ENCODE data around the gene UBR7.
A peak's percentile ranks its signal among the peaks of the same experiment; 100 is the strongest.
"Not testable (repeated sequence)": the region's sequence is repeated elsewhere in the genome, so short reads cannot be mapped to it uniquely, and the experiment has no call there.

UBR7 gene, protein sequence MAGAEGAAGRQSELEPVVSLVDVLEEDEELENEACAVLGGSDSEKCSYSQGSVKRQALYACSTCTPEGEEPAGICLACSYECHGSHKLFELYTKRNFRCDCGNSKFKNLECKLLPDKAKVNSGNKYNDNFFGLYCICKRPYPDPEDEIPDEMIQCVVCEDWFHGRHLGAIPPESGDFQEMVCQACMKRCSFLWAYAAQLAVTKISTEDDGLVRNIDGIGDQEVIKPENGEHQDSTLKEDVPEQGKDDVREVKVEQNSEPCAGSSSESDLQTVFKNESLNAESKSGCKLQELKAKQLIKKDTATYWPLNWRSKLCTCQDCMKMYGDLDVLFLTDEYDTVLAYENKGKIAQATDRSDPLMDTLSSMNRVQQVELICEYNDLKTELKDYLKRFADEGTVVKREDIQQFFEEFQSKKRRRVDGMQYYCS

DNA sequence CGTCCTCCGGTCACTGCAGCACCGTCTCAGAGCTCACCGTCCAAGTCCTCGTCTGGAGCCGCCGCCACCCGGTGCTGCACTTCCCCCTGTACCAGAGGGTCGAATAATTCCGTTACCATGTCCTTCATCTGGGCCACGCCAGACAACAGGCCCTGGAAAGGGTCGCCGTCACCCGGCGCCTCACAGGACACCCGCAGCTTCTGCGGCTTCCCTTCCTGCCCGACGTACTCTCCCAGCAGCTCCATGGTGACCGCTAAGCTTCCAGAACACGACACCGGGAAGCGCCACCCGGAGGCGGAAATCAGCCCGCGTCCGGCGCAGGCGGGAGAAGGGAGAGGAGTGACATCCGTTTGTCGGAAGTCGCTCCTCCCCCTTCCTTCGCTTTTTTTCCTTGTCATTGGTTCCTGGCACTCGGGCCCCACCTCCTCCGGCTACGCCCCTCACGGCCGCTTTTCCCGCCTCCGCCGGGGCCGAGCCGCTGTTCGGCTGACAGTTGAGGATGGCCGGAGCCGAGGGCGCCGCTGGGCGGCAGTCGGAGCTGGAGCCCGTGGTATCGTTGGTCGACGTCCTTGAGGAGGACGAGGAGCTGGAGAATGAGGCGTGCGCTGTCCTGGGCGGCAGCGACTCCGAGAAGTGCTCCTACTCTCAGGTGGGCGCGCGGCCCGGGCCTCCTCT lies at the start of gene UBR7, which contains the start of gene GON7:
UBR7 (plus strand) TSS at position 464 of the 675 bp plus-strand sequence; CDS start at position 500, 36 bp downstream.
GON7 (minus strand) TSS at position 273 of the 675 bp plus-strand sequence; CDS start at position 245, 28 bp downstream.
- DNase-seq (ENCODE audit: low read depth in 2 of 2), result peak; percentile 47 to 68

DNA sequence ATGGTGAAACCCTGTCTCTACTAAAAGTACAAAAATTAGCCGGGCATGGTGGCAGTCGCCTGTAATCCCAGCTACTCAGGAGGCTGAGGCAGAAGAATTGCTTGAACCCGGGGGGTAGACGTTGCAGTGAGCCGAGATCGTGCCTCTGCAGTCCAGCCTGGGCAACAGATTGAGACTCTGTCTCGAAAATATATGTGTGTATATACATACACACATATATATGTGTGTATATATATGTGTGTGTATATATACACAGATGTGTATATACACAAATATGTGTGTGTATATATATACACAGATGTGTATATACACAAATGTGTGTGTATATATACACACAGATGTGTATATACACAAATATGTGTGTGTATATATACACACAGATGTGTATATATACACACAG lies 48.7 kb upstream of the UBR7 start:
- DNase-seq (ENCODE audit: low read depth in 2 of 2), result not testable (repeated sequence)

DNA sequence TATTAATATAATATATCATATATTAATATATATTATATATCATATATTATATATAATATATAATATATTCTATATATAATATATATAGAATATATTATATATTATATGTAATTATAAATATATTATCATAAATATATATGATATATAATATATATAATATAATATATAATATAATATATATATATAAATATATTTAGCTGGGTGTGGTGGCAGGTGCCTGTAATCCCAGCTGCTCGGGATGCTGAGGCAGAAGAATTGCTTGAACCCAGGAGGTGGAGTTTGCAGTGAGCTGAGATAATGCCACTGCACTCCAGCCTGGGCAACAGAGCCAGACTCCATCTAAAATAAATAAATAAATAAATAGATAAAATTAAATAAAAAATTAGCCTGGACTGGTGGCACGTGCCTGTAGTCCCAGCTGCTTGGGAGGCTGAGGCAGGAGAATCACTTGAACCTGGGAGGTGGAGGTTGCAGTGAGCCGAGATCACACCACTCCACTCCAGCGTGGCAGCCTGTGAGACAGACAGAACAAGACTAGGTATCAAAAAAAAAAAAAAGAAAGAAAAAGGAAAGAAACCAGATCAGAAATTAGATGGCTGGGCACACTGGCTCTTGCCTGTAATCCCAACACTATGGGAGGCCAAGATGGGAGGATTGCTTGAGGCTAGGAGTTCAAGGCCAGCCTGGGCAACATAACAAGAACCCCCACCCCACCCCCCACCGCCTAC lies 47.3 kb upstream of the UBR7 start:
- DNase-seq (ENCODE audit: low read depth in 2 of 2), result not testable (repeated sequence)

DNA sequence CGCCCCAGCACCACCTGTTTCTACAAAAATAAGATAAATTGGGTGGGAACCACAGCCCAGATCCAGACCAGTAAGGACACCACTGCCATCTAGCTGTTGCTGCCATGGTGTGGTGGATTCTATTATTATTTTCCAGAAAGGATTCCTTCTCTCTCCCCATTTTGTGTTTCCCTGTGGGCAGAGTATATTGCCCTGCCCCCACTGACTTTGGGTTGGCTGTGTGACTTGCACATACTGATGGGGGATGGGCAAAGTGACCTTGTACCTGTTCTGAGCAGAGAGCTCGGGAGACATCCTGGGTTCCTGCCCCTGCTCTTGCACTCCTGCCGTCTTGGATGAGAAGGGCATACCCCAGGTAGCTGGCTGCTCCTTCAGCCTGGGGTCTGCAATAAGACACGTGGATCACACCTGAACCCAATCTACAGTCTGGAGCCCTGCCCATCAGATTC lies 46.7 kb upstream of the UBR7 start:
- no peak for DNase-seq (ENCODE audit: low read depth in 2 of 2)

DNA sequence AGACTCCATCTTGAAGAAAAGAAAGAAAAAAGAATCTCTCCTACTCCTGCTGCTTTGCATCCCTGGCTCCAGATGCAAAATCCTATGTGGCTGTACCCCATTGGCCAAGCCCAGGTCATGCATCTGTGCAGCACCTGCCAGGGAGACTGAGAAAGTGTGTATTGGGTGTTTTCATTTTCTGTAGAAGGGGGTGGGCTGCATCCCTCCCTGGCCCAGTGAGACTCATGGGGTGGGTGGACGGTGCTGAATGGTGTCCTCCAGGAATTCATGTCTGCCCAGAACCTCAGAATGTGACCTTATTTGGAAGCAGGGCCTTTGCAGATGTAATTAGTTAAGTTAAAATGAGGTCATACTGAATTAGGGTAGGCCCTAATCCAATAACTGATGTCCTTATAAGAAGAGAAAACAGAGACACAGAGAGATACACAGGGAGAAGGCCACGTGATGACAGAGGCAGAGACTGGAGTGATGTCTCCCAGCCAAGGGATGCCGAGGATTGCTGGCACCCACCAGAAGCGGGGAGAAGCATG lies 45.6 kb upstream of the UBR7 start:
- no peak for DNase-seq (ENCODE audit: low read depth in 2 of 2)

DNA sequence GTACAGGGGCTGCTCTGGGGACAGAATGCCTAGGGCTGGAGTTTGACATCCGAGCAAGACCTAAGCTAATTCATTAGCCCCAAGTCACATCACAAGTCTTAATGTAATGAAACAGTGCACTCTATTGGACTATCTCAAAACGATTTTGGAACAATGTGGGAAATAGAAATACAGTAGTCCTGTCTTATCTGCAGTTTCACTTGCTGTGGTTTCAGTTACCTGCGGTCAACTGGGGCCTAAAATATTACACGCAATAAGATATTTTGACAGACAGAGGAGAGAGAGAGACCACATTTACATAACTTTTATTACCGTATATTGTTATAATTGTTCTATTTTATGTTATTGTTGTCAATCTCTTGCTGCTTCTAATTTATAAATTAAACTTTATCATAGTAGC lies 43.5 kb upstream of the UBR7 start:
- DNase-seq (ENCODE audit: low read depth in 2 of 2), result no peak

DNA sequence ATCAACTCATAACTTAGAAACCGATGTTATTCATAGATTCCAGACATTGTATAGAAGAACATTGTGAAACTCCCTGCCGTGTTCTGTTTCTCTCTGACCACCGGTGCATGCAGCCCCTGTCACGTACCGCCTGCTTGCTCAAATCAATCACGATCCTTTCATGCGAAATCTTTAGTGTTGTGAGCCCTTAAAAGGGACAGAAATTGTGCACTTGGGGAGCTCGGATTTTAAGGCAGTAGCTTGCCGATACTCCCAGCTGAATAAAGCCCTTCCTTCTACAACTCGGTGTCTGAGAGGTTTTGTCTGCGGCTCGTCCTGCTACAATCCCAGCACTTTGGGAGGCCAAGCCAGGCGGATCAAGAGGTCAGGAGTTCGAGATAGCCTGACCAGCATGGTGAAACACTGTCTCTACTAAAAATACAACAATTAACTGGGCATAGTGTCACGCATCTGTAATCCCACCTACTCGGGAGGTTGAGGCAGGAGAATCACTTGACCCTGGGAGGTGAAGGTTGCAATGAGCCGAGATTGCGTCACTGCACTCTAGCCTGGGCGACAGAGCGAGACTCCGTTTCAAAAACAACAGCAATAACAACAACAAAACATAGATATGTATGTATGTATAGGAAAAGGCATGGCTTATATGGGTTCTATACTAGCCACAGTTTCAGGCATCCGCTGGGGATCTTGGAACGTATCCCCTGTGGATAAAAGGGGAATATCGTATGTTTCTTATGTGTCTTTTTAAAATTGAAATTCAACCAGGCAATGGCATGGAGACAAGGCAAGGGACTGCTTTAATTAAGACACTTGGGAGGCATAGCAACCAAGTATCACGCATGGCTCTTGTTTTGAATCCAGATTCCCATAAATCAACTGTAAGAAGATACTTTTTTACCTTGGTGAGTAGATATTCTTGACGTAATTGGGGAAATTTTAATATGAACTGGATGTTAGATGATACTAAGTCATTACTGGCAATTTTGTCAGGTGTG lies 41.5 kb upstream of the UBR7 start:
- not testable (repeated sequence) for DNase-seq (ENCODE audit: low read depth in 2 of 2)

DNA sequence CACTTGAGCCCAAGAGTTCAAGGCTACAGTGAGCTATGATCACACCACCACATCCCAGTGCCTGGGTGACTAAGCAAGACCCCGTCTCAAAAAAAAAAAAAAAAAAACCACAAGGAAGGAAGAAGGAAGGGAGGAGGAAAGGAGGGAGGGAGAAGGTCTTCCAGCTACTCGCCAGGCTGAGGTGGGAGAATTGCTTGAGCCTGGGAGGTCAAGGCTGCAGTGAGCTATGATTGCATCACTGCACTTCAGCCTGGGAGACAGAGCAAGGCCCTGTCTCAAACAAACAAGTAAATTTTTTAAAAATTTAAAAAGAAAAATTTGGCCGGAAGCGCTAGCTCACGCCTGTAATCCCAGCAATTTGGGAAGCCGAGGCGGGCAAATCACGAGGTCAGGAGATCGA lies 38.4 kb upstream of the UBR7 start:
- not testable (repeated sequence) for DNase-seq (ENCODE audit: low read depth in 2 of 2)

DNA sequence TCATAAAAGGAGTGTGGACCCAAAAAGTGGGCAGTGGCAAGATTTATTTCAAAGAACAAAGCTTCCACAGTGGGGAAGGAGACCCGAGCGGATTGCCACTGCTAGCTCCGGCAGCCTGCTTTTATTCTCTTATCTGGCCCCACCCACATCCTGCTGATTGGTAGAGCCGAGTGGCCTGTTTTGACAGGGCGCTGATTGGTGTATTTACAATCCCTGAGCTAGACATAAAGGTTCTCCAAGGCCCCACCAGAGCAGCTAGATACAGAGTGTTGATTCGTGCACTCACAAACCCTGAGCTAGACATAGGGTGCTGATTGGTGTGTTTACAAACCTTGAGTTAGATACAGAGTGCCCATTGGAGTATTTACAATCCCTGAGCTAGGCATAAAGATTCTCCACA lies 37.4 kb upstream of the UBR7 start:
- not testable (repeated sequence) for DNase-seq (ENCODE audit: low read depth in 2 of 2)

DNA sequence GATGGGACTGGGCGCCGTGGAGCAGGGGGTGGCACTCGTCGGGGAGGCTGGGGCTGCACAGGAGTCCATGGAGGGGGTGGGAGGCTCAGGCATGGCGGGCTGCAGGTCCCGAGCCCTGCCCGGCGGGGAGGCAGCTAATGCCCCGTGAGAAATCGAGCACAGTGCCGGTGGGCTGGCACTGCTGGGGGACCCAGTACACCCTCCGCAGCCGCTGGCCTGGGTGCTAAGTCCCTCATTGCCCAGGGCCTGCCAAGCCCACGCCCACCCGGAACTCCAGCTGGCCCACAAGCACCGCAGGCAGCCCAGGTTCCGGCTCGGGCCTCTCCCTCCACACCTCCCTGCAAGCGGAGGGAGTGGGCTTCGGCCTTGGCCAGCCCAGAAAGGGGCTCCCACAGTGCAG lies 36.9 kb upstream of the UBR7 start:
- not testable (repeated sequence) for DNase-seq (ENCODE audit: low read depth in 2 of 2)

DNA sequence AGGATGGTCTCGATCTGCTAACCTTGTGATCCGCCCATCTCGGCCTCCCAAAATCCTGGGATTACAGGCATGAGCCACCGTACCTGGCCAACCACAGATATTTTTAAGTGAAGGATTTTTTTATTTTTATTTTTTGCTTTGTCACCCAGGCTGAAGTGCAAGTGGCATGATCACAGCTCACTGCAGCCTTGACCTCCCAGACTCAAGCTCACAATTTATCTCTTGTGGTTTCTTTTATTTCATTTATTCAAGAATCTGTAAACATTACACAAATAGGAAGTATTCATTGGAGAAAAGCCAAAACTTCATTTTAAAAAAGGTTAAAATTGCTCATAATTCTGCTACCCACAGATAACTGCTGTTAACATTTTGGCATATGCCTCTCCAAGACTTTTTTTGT lies 35.7 kb upstream of the UBR7 start:
- no peak for DNase-seq (ENCODE audit: low read depth in 2 of 2)

DNA sequence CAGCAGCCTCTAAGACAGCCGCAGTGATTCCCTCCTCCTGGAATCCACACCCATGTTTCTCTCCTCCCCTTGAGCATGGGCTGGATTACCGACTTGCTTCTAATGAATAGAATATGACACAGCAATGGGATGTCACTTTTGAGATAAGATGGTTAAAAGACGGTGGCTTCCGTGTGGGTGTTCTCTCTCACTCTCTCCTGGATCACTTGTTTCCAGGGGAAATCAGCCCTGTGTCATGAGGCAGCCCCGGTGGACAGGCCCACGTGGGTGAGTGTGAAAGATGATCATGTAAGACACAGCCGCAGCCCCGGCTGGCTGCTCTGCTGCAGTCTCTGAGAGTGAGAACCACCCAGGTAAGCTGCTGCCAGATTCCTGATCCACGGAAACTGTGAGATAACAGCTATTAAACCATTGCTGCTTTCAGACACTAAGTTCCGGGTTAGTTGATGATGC lies 33.1 kb upstream of the UBR7 start:
- no peak for DNase-seq (ENCODE audit: low read depth in 2 of 2)

DNA sequence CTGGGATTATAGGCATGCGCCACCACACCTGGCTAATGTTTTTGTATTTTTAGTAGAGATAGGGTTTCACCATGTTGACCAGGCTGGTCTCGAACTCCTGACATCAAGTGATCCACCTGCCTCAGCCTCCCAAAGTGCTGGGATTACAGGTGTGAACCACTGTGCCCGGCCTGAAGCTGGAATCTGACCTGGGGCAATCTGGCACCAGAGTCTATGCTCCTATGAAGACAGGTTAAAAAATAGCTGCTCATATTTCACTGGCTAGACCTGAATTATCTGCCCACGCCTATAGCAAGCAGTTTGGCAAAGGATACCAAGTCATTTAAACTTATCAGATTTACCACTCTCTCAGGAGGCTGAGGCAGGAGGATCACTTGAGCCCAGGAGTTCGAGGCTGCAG lies 32.3 kb upstream of the UBR7 start:
- not testable (repeated sequence) for DNase-seq (ENCODE audit: low read depth in 2 of 2)

DNA sequence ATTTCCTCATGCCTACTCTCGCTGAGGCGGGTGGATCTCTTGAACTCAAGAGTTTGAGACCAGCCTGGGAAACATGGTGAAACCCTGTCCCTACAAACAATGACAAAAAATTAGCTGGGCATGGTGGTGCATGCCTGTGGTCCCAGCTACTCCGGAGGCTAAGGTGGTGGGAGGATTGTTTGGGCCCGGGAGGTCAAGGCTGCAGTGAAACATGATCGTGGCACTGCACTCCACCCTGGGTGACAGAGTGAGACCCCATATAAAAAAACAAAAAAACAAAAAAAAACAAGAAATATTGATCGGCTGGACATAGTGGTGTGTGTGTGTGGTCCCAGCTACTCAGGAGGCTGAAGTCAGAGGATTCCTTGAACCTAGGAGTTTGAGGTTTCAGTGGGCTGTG lies 31.6 kb upstream of the UBR7 start:
- DNase-seq (ENCODE audit: low read depth in 2 of 2), result no peak

DNA sequence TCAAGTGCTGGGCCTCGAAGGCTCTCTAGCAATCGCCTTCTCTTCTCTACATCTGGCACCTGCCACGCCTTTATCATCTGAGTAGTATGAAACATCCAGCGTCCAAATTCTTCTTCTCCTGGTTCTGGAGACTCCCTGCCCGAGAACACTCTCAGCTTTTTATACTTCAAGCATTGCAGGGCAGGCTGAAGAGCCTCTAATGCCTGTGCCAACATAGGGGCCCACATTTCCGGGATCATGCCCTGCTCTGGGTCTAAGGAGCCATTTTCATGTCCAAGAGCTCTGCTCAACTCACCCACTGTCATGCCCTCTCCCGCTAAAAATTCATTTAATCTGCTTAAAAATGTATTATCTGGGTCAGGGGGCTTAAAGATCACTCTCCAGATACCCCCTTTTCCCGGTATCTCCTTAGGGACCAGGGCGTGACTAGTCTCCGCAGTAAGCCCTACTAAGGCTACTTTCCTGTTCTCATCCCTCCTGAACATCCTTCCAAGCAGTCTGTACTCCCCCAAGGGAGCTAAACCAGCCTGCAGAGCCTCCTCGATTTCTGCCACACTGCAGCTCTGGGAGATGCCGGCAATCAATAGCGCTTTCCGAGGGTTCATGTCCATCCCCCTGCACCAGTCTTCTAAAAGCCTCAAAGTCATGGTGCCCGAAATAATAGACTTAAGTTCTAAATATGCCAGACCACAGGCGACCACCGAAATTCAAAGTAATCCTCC lies 23.3 kb upstream of the UBR7 start:
- no peak for DNase-seq (ENCODE audit: low read depth in 2 of 2)

DNA sequence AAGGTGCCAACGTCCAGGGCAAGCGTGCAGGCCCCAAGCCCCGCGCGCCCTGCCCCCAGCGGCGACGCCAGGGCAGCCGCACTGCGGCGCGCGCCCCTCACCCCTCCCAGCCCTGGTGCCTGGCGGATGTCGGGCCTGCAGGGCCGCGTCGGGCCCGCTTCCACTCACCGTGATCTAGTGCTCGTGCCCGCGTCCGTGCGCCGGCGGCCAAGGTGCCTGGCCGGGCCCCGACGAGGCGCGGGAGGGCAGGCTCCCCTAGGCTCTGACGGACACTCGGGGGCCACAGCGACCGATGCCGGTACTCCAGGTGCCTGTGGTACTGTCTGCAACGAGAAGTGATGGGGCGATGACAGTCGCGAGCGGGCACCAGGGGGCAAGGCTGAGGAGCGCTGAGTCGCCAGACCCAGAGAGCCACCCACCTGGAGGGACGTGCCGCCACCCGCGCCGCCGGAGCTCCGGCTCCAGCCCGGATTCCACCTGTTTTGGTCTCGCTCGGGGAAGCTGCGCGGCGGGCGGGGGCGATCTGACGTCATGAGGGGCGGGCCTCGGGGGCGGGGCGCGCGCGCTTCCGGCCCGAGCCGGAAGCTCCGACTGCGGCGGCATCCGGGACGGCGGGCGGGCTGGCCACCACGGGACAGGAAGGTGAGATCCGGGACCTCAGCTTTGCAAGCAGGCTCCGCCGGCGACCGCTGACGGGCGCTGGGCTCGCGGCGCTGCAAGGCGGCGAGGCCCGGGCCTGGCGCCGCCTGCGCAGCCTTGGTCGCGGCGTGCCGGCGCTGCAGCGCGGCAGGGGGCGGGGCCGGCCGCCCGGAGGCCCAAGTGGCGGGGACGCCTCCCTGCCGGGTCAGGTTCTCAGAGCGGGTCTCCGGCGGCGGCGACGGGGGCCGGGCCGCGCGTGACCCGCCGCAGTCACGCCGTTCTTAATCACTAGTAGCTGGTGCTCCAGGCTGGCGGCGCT lies 22.4 kb upstream of the UBR7 start, which contains the start of the genes LYSET and MOAP1:
LYSET (plus strand) TSS at position 927 of the 958 bp plus-strand sequence. CDS start 89 bp downstream, outside the sequence.
MOAP1 (minus strand) TSS at position 507 of the 958 bp plus-strand sequence. CDS start 655 bp downstream, outside the sequence.
- DNase-seq (ENCODE audit: low read depth in 2 of 2), result peak; percentile 75 to 77

DNA sequence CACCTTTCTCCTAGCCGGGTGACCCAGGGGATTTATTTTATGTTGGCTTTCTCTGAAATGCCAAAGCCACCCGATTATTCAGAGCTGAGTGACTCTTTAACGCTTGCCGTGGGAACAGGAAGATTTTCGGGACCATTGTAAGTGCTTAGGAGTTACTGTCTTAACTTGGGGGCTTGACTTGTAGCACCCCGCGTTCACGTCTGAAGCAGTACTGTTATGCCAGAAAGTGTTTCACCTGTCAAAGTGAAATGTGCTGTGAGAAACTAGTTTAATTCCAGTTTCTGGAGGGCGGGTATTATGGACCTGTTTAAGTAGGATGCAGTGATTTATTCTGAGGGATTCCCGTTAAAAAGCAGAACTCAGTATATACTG lies 21.7 kb upstream of the UBR7 start:
- DNase-seq (ENCODE audit: low read depth in 2 of 2), result no peak

DNA sequence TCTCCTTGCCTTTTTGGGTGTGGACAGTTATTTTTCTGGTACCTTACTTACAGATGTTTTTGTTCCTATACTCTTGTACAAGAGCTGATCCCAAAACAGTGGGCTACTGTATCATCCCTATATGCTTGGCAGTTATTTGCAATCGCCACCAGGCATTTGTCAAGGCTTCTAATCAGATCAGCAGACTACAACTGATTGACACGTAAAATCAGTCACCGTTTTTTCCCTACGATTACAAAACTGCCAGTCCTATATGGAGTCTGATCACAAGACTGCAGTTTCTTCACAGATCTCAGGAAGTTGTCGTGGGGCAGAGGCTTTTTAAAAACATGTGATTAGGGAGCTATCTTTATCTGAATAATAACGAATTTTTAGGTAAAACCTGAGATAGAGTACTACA lies 20.6 kb upstream of the UBR7 start:
- no peak for DNase-seq (ENCODE audit: low read depth in 2 of 2)

DNA sequence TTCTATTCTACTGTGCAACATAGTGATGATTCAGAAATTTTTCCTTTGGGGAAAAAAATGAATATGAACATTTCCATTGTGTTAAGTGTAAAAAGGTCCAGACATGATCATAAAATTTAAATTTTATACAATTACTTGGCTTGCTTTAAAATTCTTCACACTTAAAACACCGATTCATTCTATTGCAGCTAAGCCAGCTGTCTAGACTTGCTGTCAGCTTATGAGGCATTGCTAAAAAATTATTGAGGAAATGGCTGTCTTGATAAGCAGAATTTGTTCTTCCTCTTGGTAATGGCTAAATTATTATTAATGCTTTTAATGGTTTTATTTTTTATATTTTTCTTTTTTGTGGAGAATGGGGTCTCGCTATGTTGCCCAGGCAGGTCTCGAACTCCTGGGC lies 20.1 kb upstream of the UBR7 start:
- DNase-seq (ENCODE audit: low read depth in 2 of 2), result no peak

All from stimulated activated CD4-positive, alpha-beta T cell treated with anti-CD3 and anti-CD28 coated beads, Interleukin-1b, Interleukin-23, amount 100 ng/mL, for 1 hour (primary cell).